GM18520 (cell line): ENCODE measurements around the gene ZNF410.

Source experiments
- ATAC-seq: cut with Tn5 transposase; IDR thresholded peaks from one replicate; pipeline ENCODE4 v1.9.1; 2021; ENCODE audit not compliant: unreplicated experiment

Gene ZNF410

GRCh38 chr14:73949752-73950734 is 63.4 kb downstream of the ZNF410 start, which contains the start of the genes COQ6 and FAM161B:
Gene COQ6 (plus strand): TSS chr14:73950302. CDS start chr14:73950333, 31 bp downstream.
Gene FAM161B (minus strand): TSS chr14:73950094. CDS start chr14:73950026, 68 bp downstream.
- ATAC-seq: peak; percentile 89

- no peak for ATAC-seq
Observed at GRCh38 chr14:73953731-73954130, 67.1 kb downstream of the ZNF410 start.

- no peak for ATAC-seq
Observed at GRCh38 chr14:73955674-73956073, 69.0 kb downstream of the ZNF410 start.

- ATAC-seq: no peak
Observed at GRCh38 chr14:73958591-73958990, 71.9 kb downstream of the ZNF410 start.

- ATAC-seq: no peak
Observed at GRCh38 chr14:73961192-73961591, 74.5 kb downstream of the ZNF410 start.

GRCh38 chr14:73965216-73965615 is 78.6 kb downstream of the ZNF410 start:
- ATAC-seq: no peak

- no peak for ATAC-seq
Observed at GRCh38 chr14:73968885-73969284, 82.2 kb downstream of the ZNF410 start.

- no peak for ATAC-seq
Observed at GRCh38 chr14:73973497-73973896, 86.8 kb downstream of the ZNF410 start.

GRCh38 chr14:73976125-73976524 is 89.5 kb downstream of the ZNF410 start:
- no peak for ATAC-seq

- ATAC-seq: no peak
Observed at GRCh38 chr14:73977896-73978295, 91.2 kb downstream of the ZNF410 start.
